NCI-H82 treated with DMSO at 0.1 percent for 48 hours (cell line): ENCODE data around the gene MYH6.

Experiments
- DNase-seq: peaks from one replicate; lab custom pipeline; 2025; ENCODE audit not compliant: unreplicated experiment; lab: John Stamatoyannopoulos, UW

Gene MYH6

DNA sequence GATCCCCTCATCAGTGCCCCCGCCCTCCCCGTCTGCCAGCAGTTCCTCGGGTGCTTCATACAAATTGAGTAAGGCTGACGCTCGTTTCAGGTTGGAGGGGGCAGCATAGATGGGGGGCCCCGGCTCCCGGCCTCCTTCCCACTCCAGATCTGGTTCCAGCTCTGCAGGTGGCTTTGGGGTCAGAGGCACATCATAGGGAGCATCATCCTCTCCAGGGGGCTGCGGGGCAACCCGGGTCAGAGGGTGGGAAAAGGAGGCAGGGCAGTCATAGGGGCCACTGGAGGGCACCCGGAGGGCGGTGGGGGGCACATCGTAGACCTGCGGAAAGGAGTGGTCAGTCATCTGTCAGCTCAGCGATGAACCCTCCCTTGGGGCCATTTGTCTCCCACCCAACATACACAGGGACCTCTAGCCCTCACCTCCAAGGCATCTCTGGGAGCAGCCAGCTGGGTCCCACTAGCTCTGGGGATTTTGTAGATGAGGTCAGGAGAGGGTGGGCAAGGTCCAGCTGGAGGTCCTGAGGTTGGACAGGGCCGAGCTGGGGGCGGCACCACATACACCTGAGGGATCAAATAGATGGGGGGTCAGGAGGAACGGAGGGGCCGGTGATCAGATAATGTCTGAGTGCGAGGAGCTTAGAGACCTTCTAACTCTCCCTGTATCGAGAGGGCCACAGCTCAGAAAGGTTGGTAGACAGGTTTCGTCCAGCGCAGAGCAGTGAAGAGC, 48.2 kb downstream of the MYH6 start:
- DNase-seq = no peak

DNA sequence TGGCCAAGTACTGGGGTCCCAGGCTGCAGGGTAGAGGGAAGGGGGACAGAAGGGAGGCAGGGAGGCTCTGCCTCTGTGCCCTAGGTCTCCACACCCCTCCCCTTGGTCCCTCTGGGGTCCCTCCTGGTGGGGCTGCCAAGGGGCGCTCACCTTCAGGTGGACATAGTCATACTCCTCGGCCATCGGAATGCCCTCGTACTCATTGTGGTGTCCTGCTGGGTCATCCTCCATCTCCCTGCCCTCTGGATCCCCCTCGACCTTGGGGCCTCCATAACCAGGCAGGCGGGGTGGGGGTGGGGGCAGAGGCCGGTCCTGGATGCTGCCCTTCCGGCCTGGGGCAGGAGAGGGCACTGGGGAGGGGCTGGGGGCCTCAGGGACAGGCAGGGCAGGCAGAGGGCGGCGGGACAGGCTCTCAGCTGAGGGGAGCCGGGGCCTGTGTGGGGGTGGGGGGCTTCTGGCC, 48.9 kb downstream of the MYH6 start:
- DNase-seq = no peak

DNA sequence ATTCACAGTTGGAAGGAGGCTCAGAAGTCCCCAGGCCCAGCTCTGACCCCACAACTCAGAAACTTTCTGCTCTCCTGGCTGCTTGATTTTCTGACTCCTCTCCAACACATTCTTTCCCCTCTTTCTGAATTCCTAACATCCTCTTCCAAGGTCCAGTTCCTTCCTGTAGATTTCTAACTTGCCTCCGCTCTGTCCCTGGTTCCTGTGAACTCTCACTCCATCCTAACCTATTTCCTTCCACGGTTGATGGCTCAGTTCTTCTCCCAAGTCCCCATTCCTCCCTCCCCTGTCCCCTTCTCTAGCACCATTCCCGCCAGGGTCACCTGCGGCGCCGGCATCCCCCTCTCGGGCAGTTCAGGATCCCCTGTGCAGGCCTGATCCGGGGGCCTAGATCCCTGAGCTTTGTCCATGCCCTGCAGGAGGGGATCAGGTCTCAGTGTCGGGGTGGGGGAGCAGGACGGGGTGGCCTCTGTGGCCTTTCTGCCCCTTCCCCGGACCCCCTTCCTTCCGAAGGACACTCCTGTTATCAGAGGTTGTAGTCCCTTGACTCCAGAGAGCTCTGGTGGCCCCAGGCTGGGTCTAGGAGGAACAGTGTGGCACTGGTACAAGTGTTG, 49.4 kb downstream of the MYH6 start:
- DNase-seq = no peak

GRCh38 chr14:23358042-23358441, 50.0 kb downstream of the MYH6 start:
- no peak for DNase-seq

DNA sequence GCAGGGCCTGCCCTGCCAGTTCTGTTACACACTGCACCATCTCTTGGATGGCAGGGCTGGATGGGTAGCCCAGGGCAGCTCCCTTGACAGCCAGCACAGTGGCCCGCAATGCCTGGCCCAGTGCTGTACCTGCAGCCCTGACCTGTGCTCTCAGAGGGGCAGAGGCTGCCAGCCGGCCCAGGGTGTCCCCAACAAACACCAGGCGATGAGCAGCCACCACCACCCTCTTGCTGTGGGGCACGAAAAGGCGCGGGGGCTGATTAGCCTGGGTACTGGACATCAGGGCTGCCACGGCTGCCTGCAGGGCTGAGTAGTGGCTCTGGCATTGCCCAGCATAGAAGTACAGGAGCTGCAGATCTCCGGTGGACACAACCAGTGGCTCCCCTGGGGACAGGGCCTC, 50.8 kb downstream of the MYH6 start:
- DNase-seq = no peak

GRCh38 chr14:23356662-23357061, 51.4 kb downstream of the MYH6 start:
- no peak for DNase-seq

DNA sequence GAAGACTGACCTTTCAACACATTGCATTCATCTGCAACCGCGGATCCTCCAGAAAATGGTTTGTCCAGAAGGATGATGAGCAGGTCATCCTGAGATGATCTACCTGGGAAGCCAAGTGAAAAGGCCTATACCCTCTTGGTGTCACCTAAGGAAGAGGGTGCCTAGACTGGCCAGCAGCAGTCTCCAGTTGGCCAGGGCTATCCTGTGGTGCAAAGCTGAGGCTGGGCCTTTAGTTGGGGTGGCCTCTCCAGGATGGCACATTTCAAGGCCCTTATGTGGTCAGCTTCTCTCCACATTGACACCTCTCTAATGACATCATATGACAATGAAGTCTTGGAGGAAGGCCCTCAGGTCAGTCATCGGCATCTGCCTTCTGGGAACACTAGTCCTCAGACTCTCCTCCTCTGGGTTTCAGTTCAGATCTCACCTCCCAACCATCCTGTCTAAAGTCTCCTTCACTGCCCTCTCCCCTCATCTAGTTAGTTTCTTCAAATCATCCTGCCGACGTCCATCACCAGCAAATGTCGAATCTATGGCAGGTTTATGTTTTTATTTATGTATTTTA, 52.1 kb downstream of the MYH6 start:
- DNase-seq = no peak

DNA sequence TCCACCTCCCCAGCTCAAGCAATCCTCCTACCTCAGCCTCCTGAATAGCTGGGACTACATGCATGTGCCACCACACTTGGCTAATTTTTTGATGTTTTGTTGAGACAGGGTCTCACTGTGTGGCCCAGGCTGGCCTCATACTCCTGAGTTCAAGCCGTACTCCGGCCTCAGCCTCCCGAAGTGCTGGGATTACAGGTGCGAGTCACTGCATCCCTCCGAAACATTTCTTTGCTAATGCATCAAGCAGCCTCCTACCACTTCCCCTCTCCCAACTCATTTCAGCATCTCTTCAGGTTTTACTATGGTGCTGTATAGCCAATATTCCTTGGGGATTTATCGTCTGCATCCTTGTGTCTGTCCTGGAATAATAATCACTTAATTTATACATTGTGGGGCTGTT, 53.1 kb downstream of the MYH6 start:
- no peak for DNase-seq

GRCh38 chr14:23353433-23353780, 54.7 kb downstream of the MYH6 start:
- no peak for DNase-seq

DNA sequence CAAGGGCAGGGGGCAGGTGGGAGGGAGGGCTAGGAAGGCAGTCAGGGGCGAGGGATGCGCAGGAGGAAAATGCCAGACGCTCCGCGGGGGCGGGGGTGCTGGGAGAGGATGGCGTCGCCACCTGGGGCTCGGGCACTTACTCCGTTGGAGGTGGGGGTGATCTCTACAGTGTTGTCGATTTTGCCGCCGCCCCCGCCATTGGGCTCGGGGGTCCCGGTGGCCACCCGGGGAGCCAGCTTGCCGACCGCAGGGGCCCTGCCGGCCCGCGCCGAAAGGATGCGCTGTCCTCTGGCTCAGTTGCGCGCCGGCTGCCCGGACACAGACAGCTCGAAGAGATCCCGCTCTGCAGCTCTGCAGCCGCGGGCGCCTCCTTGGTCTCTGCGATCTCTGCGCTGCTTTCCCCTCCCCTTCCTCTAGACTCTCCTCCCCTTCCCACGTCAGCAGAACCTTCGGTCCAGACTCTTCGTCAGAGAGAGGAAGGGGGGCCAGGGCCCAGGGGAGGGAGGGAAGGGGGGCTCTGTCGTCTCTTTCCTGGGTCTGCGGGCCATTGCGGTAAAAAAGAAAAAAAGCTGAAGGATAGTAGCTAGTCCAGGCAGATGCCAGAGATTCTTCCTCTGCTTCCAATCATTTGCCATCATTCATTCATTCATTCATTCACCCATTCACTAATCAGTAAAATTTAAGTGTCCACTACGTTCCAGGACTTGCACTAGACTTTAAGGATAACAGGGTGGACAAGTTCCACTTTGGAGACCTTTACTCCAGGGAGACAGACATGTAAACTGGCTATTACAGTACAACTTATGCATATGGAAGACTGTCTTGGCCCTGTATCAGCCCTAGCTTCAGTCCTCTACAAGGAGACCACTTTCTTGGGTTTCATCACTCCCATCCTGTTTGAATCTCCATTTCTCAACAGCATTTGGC, 55.3 kb downstream of the MYH6 start, which contains the start of gene SLC22A17:
SLC22A17 (minus strand) TSS at position 382 of the 927 bp plus-strand sequence.
- DNase-seq = peak; percentile 99

GRCh38 chr14:23351681-23352505, 56.2 kb downstream of the MYH6 start:
- DNase-seq = no peak

DNA sequence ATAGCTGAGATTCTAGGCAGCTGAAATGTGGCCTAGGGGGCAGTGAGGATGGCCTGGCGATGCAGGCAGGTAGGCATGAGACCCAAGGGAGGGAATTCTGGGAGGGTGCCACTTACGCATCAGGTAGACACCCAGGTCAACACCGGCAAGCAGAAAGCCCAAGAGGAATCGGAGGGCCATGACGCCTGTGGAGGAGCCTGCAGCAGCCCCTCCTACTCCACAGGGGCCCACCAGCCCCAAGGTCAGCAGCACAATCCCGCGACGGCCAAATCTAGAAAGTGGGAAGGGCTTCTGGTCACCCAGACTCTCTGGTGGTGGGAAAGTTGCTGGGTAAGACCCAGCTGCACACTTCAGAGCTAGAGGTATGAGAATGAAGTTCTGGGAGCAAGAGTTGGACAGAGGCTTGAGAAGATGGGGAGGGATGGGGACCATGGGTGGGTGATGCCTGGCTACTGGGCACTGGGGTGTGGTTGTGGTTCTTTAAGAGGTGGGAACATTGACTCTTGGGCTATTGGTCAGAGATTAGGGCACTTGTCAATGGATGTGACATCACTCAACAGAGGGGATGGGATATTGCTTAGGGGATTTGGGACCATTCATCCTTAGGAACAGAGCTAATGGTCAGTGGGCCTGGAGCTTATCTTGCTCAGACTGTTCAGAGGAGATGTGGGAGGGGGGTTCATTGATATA, 58.8 kb downstream of the MYH6 start:
- DNase-seq = no peak

GRCh38 chr14:23348297-23348655, 59.8 kb downstream of the MYH6 start:
- DNase-seq = no peak

DNA sequence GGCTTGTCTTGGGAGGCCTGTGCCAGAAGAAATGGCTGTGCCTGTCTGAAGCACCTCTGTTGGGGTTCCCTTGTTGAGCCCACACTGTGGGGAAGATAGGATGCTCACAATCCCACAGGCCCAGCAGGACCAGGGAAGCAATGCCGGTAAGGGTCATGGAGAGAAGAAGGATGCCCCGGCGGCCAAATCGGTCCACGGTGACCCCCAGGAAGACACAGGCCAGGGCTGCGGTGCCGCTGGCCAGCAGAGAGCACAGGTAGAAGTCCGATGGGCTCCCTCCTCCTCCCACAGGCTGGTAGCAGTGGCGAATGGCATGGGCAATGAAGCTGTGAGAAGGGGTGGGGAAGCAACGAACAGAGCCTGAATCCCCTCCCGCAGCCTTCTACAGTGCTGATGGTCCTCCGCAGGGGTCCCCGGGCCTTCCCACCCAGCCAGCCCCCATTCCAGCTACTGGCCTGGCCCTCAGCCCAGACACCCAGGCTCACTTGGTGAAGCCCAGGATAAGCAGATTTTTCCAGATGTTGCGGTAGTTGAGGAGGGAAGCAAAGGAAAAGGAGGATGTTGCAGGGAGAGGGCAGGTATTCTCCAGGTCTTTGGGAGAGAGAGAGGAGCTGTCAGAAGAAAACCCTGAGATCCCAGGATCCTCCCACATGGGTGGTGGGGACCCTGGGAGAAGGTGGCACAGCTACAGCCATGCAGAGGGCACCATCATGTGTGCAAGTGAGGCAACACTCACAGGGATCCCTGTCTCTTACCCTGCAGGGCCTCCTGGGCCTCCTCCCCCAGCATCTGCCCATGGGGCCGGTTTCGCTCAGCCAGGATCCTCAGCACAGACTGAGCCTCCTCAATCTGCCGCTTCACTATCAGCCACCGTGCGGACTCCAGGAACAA, 60.4 kb downstream of the MYH6 start:
- no peak for DNase-seq

- no peak for DNase-seq
These were observed 61.2 kb downstream of the MYH6 start for GRCh38 chr14:23346693-23347405.

DNA sequence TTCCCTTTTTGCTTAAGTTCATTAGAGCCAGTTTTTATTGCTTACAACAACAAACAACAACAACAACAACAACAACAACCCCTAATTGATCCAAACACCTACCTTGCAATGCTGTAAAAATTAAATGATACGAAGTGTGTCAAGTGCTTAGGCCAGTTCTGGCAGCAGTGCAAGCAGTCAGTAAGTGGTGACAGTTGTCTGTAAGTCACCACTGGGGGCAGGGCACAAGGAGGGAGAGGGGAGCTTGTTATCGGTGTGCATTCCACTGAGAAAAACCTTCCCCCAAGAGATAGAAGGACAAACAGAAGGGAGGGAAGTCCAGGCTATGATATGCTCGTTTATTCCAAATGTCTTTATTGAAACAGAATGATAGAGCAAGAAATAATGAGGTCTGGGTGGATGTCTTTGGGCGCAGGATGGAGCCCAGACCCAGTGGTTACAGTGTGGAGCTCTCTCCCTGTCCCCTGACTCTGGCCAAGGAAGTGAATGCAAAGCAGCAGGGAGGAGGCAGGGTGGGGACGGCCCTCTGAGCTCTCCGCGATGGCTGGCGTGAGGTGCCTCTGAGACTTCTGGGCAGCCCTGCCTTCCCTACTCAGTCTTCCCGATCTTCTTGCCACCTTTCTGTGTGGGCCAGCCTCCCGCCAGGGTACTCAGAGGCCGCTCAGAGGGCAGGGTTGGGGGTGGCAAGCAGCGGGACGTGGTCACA, 61.9 kb downstream of the MYH6 start:
- DNase-seq = no peak

DNA sequence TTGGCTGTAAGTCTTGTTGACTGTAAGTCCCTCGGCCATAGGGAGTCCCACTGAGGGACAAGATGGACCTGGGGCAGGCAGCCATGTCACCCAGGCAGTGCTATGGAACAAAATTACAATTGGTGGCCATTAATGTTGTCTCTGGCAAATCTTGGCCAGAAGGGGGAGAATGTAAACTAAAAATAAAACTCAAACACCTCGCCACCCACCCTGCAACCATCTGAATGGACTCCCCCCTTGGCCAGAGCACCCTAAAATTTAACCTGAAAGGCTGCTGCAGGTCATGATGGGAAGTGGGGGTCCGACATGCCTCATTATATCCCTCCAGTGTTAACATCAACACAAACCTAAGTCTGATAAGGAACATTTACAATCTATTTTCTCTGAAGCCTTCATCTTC, 63.6 kb downstream of the MYH6 start:
- no peak for DNase-seq
